Gastrocnemius medialis (tissue), 4 donors: Measurements from ENCODE around the gene HMCES. TPM values are rescaled to one million over a fixed set of nuclear protein-coding genes. Genes with fewer than 3 reads are reported as not detected.
A peak's percentile ranks its signal among the peaks of the same experiment; 100 is the strongest.
"Not testable (repeated sequence)": the region's sequence is repeated elsewhere in the genome, so short reads cannot be mapped to it uniquely, and the experiment has no call there.

ENCODE experiments used
- ATAC-seq, 2 donors: fragments of 150-250 bp; one replicate each; pipeline ENCODE4 v1.9.1; 2016
- DNase-seq, 2 donors: peaks; one replicate each; pipeline ENCODE4 v3.0.0-alpha.2; 2019
- H3K27ac ChIP-seq, 4 donors: fragments of 200-600 bp; sonication (generic); 1 replicate in 1 of 4; 2 replicates in 3 of 4; pipeline ENCODE4 v1.5.1; 2016 to 2018; ENCODE audit warnings: mild to moderate bottlenecking in 2 of 4, moderate library complexity in 1 of 4
- H3K27me3 ChIP-seq, 3 donors: fragments of 200-600 bp; sonication (generic) in 2 of 3; 1 replicate in 1 of 3; 2 replicates in 2 of 3; pipeline versions ENCODE4 v1.5.1 to v1.6.0; 2016 to 2019; ENCODE audit warnings: mild to moderate bottlenecking in 1 of 3, moderate library complexity in 1 of 3
- H3K36me3 ChIP-seq, 2 donors: fragments of 200-600 bp; sonication (generic) in 1 of 2; one replicate each; pipeline ENCODE4 v1.5.1; 2017 to 2018
- H3K4me1 ChIP-seq, 2 donors: fragments of 200-600 bp; sonication (generic) in 1 of 2; one replicate each; pipeline ENCODE4 v1.5.1; 2016 to 2017; ENCODE audit warnings: mild to moderate bottlenecking in 2 of 2
- H3K4me3 ChIP-seq, 4 donors: fragments of 200-600 bp; sonication (generic) in 3 of 4; 1 replicate in 1 of 4; 2 replicates in 3 of 4; pipeline ENCODE4 v1.5.1; 2016 to 2019; ENCODE audit warnings: mild to moderate bottlenecking in 2 of 4
- H3K9me3 ChIP-seq, 3 donors: fragments of 200-600 bp; sonication (generic) in 2 of 3; 1 replicate in 1 of 3; 2 replicates in 2 of 3; pipeline ENCODE4 v1.5.1; 2016 to 2019
- CTCF ChIP-seq, 5 experiments: fragments of 450-650 bp in 3 of 5; fragments of 200-600 bp in 2 of 5; sonication (generic) in 2 of 5; IDR thresholded peaks in 4 of 5; conservative IDR thresholded peaks in 1 of 5; 1 replicate in 4 of 5; 2 replicates in 1 of 5; pipeline ENCODE4 v1.5.1; 2016 to 2019; ENCODE audit warnings: antibody characterized with exemption in 5 of 5, mild to moderate bottlenecking in 3 of 5, moderate library complexity in 3 of 5
- POLR2A ChIP-seq, 2 donors: fragments of 450-650 bp; IDR thresholded peaks; one replicate each; pipeline ENCODE4 v1.6.1; 2017; ENCODE audit warnings: antibody characterized with exemption in 2 of 2, mild to moderate bottlenecking in 2 of 2, moderate library complexity in 2 of 2
- in situ Hi-C, 4 donors: fragments of 200-750 bp; cut with MboI; loops; one replicate each; pipeline versions ENCODE4 v1.15.0 to v1.8.0; 2017; ENCODE audit warnings: low sequenced_read_pairs in 4 of 4
- intact Hi-C: fragments of 100-400 bp; cut with DNase I; formaldehyde crosslinking; loops from one replicate; pipeline ENCODE4 v1.15.1; 2023; ENCODE audit warnings: low total_unique reads
- total RNA-seq, 4 donors: library from RNA; depleted of rRNA; stranded (reverse); fragments of >200 nt; gene quantifications; one replicate each; pipeline versions ENCODE4 v1.1.0 to v1.2.3, GENCODE V29; 2016

HMCES gene
- total RNA-seq, 4 donors from 2014 or later: 24.7 to 35.2 (median 29.5) TPM

GRCh38 chr3:129347458-129347845, 68.8 kb downstream of the HMCES start:
- Histone ChIP-seq H3K4me1 (peaks cover 8 to 14% of the 10 kb centered on the region in 2 donors), H3K4me3 (no peak overlapping the region), H3K27me3 (peaks cover 0 to 11% (median 4%) of the 10 kb centered on the region in 3 donors), H3K36me3 (no peaks in the 10 kb centered on the region), H3K27ac (no peak overlapping the region), H3K9me3 (no peaks in the 10 kb centered on the region)
- in situ Hi-C loops: no loop called here
- ATAC-seq (no peak), DNase-seq (no peak)
- intact Hi-C loops: no loop called here
- TF ChIP-seq CTCF (IDR thresholded peaks at IDR 0.05 in 4 of 5, conservative IDR thresholded peaks at IDR 0.05 in 1 of 5) (no peak), POLR2A (IDR thresholded peaks at IDR 0.05) (no peak)

- peaks cover 8 to 14% of the 10 kb centered on the region in 2 donors for H3K4me1 ChIP-seq
- peak overlapping the region in 3 of 4 donors; percentile 34 to 53 (median 42) for H3K27ac ChIP-seq
- in situ Hi-C loops: no loop called here
- peaks cover 0 to 11% (median 4%) of the 10 kb centered on the region in 3 donors for H3K27me3 ChIP-seq
- ATAC-seq: no peak
- no peak for TF ChIP-seq POLR2A (IDR thresholded peaks at IDR 0.05)
- TF ChIP-seq CTCF (IDR thresholded peaks at IDR 0.05 in 4 of 5, conservative IDR thresholded peaks at IDR 0.05 in 1 of 5): no peak
- no peak overlapping the region for H3K4me3 ChIP-seq
- intact Hi-C loops: no loop called here
- DNase-seq: no peak
- no peaks in the 10 kb centered on the region for H3K9me3 ChIP-seq
- no peaks in the 10 kb centered on the region for H3K36me3 ChIP-seq
Measured at GRCh38 chr3:129348734-129349133, 70.1 kb downstream of the HMCES start.

GRCh38 chr3:129349169-129349568, 70.5 kb downstream of the HMCES start:
- peak; percentile 34 to 40 for ATAC-seq
- DNase-seq, intact Hi-C loops, H3K4me3 ChIP-seq, H3K36me3 ChIP-seq, in situ Hi-C loops, H3K27me3 ChIP-seq, H3K9me3 ChIP-seq: not testable (repeated sequence)
- Histone ChIP-seq H3K27ac (peak overlapping the region; percentile 47 to 70 (median 66)), H3K4me1 (peaks cover 8 to 12% of the 10 kb centered on the region in 2 donors)

GRCh38 chr3:129349791-129350190, 71.1 kb downstream of the HMCES start:
- H3K4me1 ChIP-seq: peaks cover 8 to 9% of the 10 kb centered on the region in 2 donors
- DNase-seq (no peak), ATAC-seq (no peak)
- no peak overlapping the region for H3K4me3 ChIP-seq
- H3K27me3 ChIP-seq: peaks cover 0 to under 1% (median 0%) of the 10 kb centered on the region in 3 donors
- H3K27ac ChIP-seq: peak overlapping the region; percentile 47 to 70 (median 66)
- TF ChIP-seq POLR2A (IDR thresholded peaks at IDR 0.05): no peak
- no peak for TF ChIP-seq CTCF (IDR thresholded peaks at IDR 0.05 in 4 of 5, conservative IDR thresholded peaks at IDR 0.05 in 1 of 5)
- in situ Hi-C loops (no loop called here), intact Hi-C loops (no loop called here)
- H3K36me3 ChIP-seq: no peaks in the 10 kb centered on the region
- H3K9me3 ChIP-seq: no peaks in the 10 kb centered on the region

GRCh38 chr3:129352045-129352444, 73.4 kb downstream of the HMCES start:
- intact Hi-C loops (no loop called here), in situ Hi-C loops (no loop called here)
- ATAC-seq (no peak), DNase-seq (no peak)
- H3K9me3 ChIP-seq: no peaks in the 10 kb centered on the region
- H3K4me1 ChIP-seq: peaks cover under 1 to 4% of the 10 kb centered on the region in 2 donors
- H3K36me3 ChIP-seq: no peaks in the 10 kb centered on the region
- TF ChIP-seq POLR2A (IDR thresholded peaks at IDR 0.05): no peak
- TF ChIP-seq CTCF (IDR thresholded peaks at IDR 0.05 in 4 of 5, conservative IDR thresholded peaks at IDR 0.05 in 1 of 5): no peak
- H3K27ac ChIP-seq: peak overlapping the region in 2 of 4 donors; percentile 66 to 72
- no peaks in the 10 kb centered on the region for H3K27me3 ChIP-seq
- no peak overlapping the region for H3K4me3 ChIP-seq
